ENCODE results near the gene FKBP8.

The FKBP8 gene

DNA sequence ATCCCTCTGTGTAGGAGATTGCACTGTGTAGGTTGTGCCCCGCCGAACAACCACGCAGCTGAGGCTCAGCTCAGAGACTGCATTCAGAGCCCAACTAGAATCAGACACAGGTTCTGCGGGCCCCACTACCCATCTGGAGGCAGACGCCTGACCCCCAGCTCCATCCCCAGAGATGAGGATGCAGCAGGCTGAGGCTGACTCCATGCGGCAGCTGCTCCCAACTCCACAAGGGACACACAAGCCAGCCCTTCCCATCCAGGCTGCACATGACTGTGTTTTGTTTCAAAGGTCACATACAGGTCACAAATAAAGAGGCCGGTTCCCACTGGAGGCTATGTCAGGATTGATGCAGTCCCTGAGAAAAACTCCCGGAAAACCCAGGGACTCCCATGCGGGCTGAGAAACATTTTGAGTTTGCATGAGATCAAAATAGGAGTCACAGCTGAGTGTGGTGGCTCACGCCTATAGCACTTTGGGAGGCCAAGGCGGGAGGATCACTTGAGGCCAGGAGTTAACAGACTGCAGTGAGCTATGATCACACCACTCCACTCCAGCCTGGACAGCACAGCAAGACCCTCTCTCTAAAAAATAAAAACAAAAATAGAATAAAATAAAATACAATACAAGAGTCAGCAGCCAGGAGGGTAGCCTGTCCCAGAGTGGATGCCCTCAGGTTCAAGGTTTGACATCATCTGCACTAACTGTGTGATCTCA is 35.5 kb downstream of the FKBP8 start:
- Histone ChIP-seq H3K4me3 (no peak overlapping the region), H3K9me3 (no peaks in the 10 kb centered on the region), H3K36me3 (replicated peaks) (no peaks in the 10 kb centered on the region), H3K4me1 (no peaks in the 10 kb centered on the region), H3K27me3 (ENCODE audit: low read depth) (no peaks in the 10 kb centered on the region)
- in situ Hi-C loops (cut with MboI; ENCODE audit: low sequenced_read_pairs) = no loop called here
- DNase-seq (ENCODE audit: low spot score in 2 of 2) = no peak

DNA sequence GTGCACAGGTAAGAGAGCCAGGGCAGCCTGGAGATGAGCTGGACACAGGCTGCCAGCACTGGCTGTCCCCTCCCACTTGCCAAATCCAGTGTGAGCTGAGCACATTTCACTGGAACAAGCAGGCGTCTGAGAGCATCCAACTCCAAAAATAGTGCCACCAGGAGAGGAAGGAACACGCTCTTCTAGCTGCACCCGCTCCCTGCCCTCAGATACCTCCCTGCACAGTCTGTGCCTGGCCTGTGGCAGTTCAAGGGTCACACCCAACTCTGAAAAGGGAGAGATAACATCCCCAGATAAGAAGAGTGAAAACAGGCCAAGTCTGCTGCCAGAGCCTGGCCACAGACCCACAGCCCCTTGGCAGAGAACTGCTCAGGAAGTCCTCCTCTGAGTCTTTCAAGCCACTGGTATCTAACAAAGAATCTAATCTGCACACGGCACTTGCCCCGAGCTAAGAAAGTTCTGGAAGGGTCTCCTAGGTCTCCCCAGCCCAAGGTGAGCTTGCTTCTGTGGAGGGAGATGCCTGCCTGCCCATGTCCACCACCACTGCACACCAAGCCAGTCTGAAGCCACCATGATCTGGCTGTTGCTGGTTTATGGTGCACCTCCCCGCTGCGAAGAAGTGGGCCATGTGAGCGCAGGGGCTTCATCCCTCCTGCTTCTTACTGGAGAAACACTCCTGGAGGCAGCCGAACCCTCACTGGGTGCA is 36.2 kb downstream of the FKBP8 start:
- DNase-seq (ENCODE audit: low spot score in 2 of 2) = no peak
- H3K4me1 ChIP-seq = no peaks in the 10 kb centered on the region
- no peaks in the 10 kb centered on the region for H3K36me3 ChIP-seq (replicated peaks)
- no peaks in the 10 kb centered on the region for H3K27me3 ChIP-seq (ENCODE audit: low read depth)
- H3K4me3 ChIP-seq = no peak overlapping the region
- H3K9me3 ChIP-seq = no peaks in the 10 kb centered on the region
- in situ Hi-C loops (cut with MboI; ENCODE audit: low sequenced_read_pairs) = no loop called here

DNA sequence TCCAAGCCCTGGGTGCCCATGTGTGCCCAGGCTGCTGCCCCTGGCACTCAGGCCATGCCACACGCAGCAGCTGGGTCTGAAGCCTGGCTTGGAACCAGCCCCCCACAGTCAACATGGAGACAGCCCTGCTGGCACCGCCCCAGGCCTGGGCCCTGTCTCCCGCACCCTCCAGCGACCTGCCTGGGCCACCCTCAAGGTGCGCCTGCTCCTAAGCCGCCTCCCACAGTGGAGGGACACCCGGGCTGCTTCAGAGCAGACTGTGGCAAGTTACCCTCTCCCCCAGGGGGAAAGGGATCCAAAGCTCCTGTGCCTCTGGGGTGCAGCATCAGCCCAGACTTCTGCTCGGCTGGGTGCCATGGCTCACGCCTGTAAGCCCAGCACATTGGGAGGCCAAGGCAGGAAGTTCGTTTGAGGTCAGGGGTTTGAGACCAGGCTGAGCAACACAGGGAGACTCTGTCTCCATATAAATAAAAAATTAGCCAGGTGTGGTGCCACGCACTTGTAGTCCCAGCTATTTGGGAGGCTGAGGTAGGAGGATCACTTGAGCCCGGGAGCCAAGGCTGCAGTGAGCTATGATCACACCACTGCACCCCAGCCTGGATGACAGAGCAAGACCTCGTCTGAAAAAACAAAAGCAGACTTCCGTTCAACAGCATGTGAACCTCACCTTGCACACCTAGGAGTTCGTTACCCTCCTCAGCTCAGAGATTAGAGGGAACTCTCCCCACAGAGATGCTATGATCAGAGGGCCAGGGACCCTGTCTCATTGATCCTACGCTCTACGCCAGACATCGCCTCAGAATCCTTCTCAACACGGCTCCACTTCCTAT is 37.1 kb downstream of the FKBP8 start:
- H3K9me3 ChIP-seq = no peaks in the 10 kb centered on the region
- H3K36me3 ChIP-seq (replicated peaks) = no peaks in the 10 kb centered on the region
- H3K4me1 ChIP-seq = no peaks in the 10 kb centered on the region
- no peak overlapping the region for H3K4me3 ChIP-seq
- no peak for DNase-seq (ENCODE audit: low spot score in 2 of 2)
- H3K27me3 ChIP-seq (ENCODE audit: low read depth) = no peaks in the 10 kb centered on the region
- in situ Hi-C loops (cut with MboI; ENCODE audit: low sequenced_read_pairs) = no loop called here

DNA sequence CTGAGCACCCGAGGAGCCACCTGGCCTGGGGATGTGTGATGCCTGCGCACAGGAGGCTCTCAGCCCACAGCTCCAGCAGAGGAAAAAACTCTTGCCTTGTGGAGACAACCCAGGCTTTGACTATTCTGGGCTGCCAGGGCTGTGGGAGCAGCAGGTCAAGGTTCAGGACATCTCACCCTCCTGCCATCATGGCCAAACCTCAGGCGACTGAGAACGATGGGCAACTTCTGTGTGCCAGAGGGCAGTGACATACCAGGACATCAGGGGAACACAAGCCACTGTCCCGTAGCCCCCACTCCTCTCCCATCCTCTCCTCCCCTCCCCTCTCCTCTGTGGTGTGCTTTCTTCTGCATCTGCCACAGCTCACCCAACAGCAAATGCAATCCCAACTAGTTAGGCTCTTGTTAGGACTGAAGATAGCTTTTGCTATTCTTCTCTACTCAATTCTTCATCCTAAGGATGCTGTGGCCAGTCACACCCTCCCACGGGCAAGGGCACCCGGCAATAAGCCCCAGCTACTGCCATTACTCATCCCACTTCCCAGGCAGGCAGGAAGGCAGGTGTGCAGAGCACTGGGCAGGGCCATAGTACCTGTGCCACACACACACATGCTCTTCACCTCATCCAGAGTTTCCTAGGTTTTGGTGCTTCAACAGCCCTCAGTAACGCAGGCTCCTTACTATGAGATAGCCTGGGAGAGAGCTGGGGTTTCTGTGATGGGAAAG is 38.3 kb downstream of the FKBP8 start:
- Histone ChIP-seq H3K27me3 (ENCODE audit: low read depth) (no peaks in the 10 kb centered on the region), H3K4me1 (no peaks in the 10 kb centered on the region), H3K9me3 (no peaks in the 10 kb centered on the region), H3K4me3 (no peak overlapping the region), H3K36me3 (replicated peaks) (no peaks in the 10 kb centered on the region)
- in situ Hi-C loops (cut with MboI; ENCODE audit: low sequenced_read_pairs) = no loop called here
- no peak for DNase-seq (ENCODE audit: low spot score in 2 of 2)

DNA sequence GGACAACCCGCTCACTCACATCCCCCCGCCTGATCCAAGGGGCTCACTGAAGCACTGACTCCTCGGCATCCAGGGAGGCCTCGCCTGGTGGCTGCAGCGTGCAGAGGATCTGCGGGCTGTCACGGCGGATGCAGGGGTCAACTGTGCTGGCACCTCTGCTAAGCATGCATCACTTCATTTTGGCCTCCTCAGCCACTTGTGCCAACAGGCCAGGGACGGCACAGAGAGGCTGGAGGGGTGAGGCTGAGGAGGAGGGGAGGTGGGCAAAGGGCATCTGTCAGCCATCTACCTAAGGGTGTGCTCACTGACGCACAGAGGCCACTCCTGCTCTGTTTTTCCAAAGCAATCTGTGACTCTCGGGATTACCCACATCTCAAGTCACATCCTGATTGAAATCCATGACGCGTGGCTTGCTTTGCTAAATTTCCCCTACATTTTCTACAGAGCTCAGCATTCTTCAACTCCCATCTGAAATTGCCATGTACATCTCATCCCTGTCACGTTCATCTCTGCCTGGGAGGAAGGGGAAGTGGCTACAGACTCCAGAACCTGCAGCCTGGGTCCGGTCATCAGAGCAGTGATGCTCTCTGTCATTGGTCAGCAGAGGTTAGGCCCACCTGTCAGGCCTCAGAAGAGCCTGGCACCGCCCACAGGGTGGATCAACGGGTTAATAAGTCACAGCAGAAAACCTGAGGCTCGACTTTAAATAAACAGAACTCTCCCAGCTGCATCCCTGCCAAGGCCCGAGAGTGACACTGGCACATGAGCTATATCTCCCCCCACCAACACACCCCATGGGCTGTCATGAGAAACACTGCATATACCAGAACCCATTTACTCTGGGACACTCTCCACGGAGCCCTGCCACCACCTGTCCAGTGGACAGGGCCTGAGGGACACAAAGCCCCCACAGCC is 39.1 kb downstream of the FKBP8 start:
- Histone ChIP-seq H3K27me3 (ENCODE audit: low read depth) (no peaks in the 10 kb centered on the region), H3K36me3 (replicated peaks) (no peaks in the 10 kb centered on the region), H3K4me3 (no peak overlapping the region), H3K4me1 (no peaks in the 10 kb centered on the region), H3K9me3 (no peaks in the 10 kb centered on the region)
- DNase-seq (ENCODE audit: low spot score in 2 of 2) = no peak
- in situ Hi-C loops (cut with MboI; ENCODE audit: low sequenced_read_pairs) = no loop called here

DNA sequence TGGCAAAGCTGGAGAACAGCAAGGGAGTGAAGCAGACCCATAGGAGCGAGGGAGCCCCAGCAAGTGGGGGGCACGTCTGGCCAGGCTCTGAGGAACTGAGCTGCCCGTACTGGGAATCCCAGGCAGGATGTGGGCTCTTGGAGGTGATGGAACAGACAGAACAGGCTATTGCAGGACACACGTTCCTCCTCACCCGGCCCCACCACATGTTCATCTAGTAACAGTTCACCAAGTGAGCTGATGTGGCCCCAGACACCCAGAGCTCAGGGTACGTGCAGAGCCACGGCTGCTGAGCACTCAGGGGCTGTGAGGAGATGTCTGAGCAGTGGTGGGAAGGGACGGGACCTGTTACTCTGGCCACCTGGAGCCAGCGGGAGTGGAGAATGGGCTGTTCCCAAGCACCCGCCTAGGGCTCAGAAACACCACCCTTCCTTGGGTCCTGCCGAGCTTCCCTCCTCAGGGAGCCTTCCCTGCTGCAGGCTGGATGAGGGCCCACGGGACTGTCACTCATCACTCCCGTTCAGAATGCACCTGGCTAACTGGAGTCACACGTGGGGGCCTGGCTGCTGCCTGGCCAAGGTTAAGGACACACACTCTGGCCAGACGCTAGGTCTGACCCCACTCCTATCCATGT is 39.9 kb downstream of the FKBP8 start:
- no peaks in the 10 kb centered on the region for H3K36me3 ChIP-seq (replicated peaks)
- in situ Hi-C loops (cut with MboI; ENCODE audit: low sequenced_read_pairs) = no loop called here
- no peaks in the 10 kb centered on the region for H3K27me3 ChIP-seq (ENCODE audit: low read depth)
- H3K9me3 ChIP-seq = no peaks in the 10 kb centered on the region
- H3K4me3 ChIP-seq = no peak overlapping the region
- H3K4me1 ChIP-seq = no peaks in the 10 kb centered on the region
- DNase-seq (ENCODE audit: low spot score in 2 of 2) = no peak

DNA sequence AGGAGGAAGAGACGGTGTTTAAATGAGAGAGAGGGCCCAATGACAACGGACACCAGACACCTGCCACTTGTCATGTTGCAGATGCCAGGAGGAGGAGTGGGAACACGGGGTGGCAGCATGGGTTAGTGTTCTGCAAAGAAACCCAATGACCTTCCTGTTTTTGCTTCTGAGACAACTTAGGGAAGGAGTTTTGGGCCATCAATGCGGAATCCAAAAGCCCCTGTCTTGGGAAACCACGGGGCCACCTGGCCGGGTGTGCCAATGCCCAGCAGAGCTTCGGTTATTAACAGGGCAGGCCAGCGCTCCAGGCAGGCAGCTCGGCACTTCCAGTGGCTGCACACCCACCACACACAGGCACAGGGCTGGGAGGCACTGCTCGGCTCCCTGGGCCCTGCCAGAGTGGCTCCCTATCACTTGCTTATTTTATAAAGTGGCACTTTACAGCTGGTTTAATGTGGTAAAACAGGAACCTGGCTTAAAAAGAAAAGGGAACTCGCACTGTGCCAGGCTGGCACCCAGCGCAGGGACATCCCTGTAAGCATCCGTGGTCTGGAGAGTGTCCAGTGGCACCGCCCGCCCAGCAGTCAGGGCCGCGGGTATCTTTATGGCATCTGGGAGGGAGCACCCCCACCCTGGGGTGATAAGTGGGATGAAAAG is 40.6 kb downstream of the FKBP8 start:
- in situ Hi-C loops (cut with MboI; ENCODE audit: low sequenced_read_pairs) = no loop called here
- Histone ChIP-seq H3K4me3 (no peak overlapping the region), H3K4me1 (no peaks in the 10 kb centered on the region), H3K9me3 (no peaks in the 10 kb centered on the region), H3K27me3 (ENCODE audit: low read depth) (no peaks in the 10 kb centered on the region), H3K36me3 (replicated peaks) (no peaks in the 10 kb centered on the region)
- DNase-seq (ENCODE audit: low spot score in 2 of 2) = no peak

DNA sequence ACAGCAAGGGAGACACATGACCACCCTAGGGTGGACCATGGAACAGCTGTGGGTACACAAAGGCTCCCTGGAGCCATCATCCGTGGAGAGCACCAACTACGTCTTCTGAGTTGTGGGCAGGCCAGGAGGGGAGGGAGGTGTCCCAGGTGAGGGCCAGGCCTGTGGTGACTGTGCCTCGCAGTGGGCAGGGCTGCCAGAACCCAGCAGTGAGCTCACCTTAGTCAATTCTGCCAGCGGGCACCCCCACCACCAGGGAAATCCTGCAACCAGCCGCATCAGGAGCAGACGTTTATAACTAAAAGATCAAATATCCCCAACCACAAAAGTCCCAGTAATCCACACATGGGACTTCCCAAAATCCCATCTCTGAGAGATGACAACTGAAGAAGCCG is 41.1 kb downstream of the FKBP8 start:
- Histone ChIP-seq H3K9me3 (no peaks in the 10 kb centered on the region), H3K4me1 (no peaks in the 10 kb centered on the region), H3K27me3 (ENCODE audit: low read depth) (no peaks in the 10 kb centered on the region), H3K36me3 (replicated peaks) (no peaks in the 10 kb centered on the region), H3K4me3 (no peak overlapping the region)
- no peak for DNase-seq (ENCODE audit: low spot score in 2 of 2)
- in situ Hi-C loops (cut with MboI; ENCODE audit: low sequenced_read_pairs) = no loop called here

DNA sequence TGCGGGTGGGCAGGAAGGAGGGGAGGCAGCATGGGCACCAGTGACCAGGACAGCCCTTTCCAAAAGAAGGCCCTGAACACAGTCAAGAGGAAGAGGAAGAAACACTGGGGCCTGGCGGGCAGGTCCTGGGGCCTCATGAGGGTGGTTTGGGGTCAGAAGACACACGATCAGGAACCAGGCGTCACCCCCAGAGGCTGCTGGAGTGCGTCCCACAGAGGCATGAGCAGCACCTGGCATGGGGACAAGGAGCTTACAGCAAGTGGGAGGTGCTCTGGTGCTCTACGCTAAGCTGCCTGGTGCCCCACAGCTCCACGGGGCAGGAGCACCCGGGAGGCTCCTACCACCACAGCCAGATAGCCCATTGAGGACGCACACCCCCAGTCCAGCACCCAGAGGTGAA is 41.5 kb downstream of the FKBP8 start:
- DNase-seq (ENCODE audit: low spot score in 2 of 2) = no peak
- H3K36me3 ChIP-seq (replicated peaks) = no peaks in the 10 kb centered on the region
- H3K4me1 ChIP-seq = no peaks in the 10 kb centered on the region
- no peak overlapping the region for H3K4me3 ChIP-seq
- H3K9me3 ChIP-seq = no peaks in the 10 kb centered on the region
- in situ Hi-C loops (cut with MboI; ENCODE audit: low sequenced_read_pairs) = no loop called here
- no peaks in the 10 kb centered on the region for H3K27me3 ChIP-seq (ENCODE audit: low read depth)

DNA sequence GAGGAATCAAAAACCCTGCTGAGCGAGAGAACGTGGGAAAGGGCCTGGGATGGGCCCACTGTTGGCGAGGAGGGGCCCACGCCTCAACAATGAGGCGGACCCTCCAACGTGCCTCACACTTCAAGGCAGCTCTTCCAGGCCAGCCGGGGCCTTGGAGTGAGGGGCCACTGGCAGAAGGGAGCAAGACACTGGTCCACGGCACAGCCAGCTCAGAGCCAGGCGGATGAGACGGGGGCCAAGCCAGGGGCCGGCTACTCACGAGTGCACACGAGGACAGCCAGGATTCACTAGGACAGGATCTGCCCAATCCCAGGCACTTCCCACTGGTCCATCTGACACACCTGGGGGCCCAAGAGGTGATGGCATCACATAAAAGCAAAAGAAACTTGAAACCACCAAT is 42.0 kb downstream of the FKBP8 start:
- H3K9me3 ChIP-seq = no peaks in the 10 kb centered on the region
- no peaks in the 10 kb centered on the region for H3K27me3 ChIP-seq (ENCODE audit: low read depth)
- in situ Hi-C loops (cut with MboI; ENCODE audit: low sequenced_read_pairs) = no loop called here
- H3K4me1 ChIP-seq = no peaks in the 10 kb centered on the region
- H3K36me3 ChIP-seq (replicated peaks) = no peaks in the 10 kb centered on the region
- no peak for DNase-seq (ENCODE audit: low spot score in 2 of 2)
- H3K4me3 ChIP-seq = no peak overlapping the region

DNA sequence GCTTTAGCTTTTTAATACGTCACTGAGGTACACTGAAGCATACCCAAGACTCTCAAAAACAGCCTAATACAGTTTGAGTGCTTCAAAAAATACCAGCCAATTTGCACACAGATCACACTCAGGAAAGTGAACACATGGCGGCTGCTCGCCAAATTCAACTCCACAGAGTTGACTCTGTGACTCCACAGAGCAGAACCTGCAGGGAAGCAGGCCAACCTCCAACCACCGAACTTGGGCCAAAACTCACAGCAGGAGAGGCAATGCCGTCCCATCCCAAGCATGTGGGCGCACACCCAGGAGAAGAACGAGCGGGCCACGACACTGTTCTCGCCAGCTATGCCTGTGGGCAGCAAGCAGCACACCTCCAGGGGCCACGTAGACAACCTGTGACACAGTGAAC is 42.6 kb downstream of the FKBP8 start:
- no peak for DNase-seq (ENCODE audit: low spot score in 2 of 2)
- Histone ChIP-seq H3K4me1 (no peaks in the 10 kb centered on the region), H3K4me3 (no peak overlapping the region), H3K27me3 (ENCODE audit: low read depth) (no peaks in the 10 kb centered on the region), H3K36me3 (replicated peaks) (no peaks in the 10 kb centered on the region), H3K9me3 (no peaks in the 10 kb centered on the region)
- in situ Hi-C loops (cut with MboI; ENCODE audit: low sequenced_read_pairs) = no loop called here

DNA sequence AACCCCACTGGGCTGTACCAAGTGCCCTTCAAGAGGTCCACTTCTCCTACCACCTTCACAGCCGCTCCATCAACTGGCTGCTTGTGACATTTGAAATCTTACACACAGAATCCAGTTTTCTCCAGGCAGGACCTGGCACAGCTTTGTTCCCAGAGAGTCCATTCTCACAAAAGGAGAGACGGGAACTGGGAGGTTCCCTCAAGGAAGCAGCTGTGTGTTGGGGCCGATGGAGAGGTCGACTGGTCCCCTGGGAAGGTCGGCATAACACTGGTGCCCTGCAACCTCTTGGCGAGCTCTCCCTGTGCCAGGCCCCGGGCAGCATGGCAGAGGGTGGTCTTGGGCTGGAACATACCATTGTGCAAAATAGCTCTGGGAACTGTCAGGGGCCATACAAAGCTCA is 43.0 kb downstream of the FKBP8 start:
- H3K27me3 ChIP-seq (ENCODE audit: low read depth) = no peaks in the 10 kb centered on the region
- H3K36me3 ChIP-seq (replicated peaks) = no peaks in the 10 kb centered on the region
- no peaks in the 10 kb centered on the region for H3K9me3 ChIP-seq
- H3K4me1 ChIP-seq = no peaks in the 10 kb centered on the region
- in situ Hi-C loops (cut with MboI; ENCODE audit: low sequenced_read_pairs) = no loop called here
- H3K4me3 ChIP-seq = no peak overlapping the region
- DNase-seq (ENCODE audit: low spot score in 2 of 2) = no peak

All from HAP-1 (cell line).